ENCODE measurements around the gene BPIFB2. TPM values are rescaled to one million over a fixed set of nuclear protein-coding genes. Genes with fewer than 3 reads are reported as not detected.

The BPIFB2 gene
- not detected for total RNA-seq

GRCh38 chr20:33007376-33008335, at the start of gene BPIFB2:
BPIFB2 (plus strand) TSS chr20:33007704; CDS start chr20:33008575, 871 bp downstream.

GRCh38 chr20:33004141-33004751, 3.3 kb upstream of the BPIFB2 start, which contains the start of gene SUN5:
SUN5 (minus strand) TSS chr20:33004433; CDS start chr20:33004340, 93 bp downstream.

GRCh38 chr20:33031531-33031930, 24.0 kb downstream of the BPIFB2 start, which contains the start of gene BPIFB6:
BPIFB6 (plus strand) TSS chr20:33031648; CDS start chr20:33031648, 0 bp downstream.

GRCh38 chr20:33053291-33054106, 46.0 kb downstream of the BPIFB2 start, which contains the start of gene BPIFB3:
BPIFB3 (plus strand) TSS chr20:33053903; CDS start chr20:33055436, 1,533 bp downstream.

Other genes with a start within 250 kb of the BPIFB2 start
- 4.7 TPM for gene DNMT3B, start 245.3 kb upstream of the BPIFB2 start, total RNA-seq
- 69.2 TPM for gene MAPRE1, start 187.8 kb upstream of the BPIFB2 start, total RNA-seq
- not detected for gene EFCAB8, start 148.8 kb upstream of the BPIFB2 start, total RNA-seq
- gene SUN5, start 3.3 kb upstream of the BPIFB2 start, total RNA-seq: not detected
- gene BPIFB6, start 23.9 kb downstream of the BPIFB2 start, total RNA-seq: not detected
- not detected for gene BPIFB3, start 46.2 kb downstream of the BPIFB2 start, total RNA-seq
- gene BPIFB4, start 71.9 kb downstream of the BPIFB2 start, total RNA-seq: not detected
- gene BPIFA2, start 160.5 kb downstream of the BPIFB2 start, total RNA-seq: not detected
- gene BPIFA3, start 209.6 kb downstream of the BPIFB2 start, total RNA-seq: not detected
- gene BPIFA1, start 228.3 kb downstream of the BPIFB2 start, total RNA-seq: not detected